ENCODE data around the gene USP47.

USP47 gene

DNA sequence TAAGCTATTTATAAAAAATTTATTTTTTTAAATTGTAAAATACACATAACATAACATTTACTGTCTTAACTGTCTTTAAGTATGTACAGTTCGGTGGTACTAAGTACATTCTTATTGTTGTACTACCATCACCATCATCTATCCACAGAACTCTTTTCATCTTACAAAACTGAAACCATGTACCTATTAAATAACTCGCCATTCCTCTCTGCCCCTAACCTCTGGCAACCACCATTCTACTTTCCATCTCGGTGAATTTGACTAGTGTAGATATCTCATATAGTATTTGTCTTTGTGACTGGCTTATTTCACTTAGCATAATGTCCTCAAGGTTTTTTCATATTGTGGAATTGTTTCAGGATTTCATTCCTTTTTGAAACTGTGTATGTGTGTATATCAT lies 22.6 kb downstream of the USP47 start:
- DNase-seq = no peak

- no peak for DNase-seq
Measured at GRCh38 chr11:11864803-11865202, 23.0 kb downstream of the USP47 start.

- DNase-seq = no peak
Measured at GRCh38 chr11:11865449-11865848, 23.7 kb downstream of the USP47 start.

GRCh38 chr11:11866203-11866602 lies 24.4 kb downstream of the USP47 start:
- DNase-seq = no peak

GRCh38 chr11:11867720-11868119 lies 25.9 kb downstream of the USP47 start:
- DNase-seq = no peak

DNA sequence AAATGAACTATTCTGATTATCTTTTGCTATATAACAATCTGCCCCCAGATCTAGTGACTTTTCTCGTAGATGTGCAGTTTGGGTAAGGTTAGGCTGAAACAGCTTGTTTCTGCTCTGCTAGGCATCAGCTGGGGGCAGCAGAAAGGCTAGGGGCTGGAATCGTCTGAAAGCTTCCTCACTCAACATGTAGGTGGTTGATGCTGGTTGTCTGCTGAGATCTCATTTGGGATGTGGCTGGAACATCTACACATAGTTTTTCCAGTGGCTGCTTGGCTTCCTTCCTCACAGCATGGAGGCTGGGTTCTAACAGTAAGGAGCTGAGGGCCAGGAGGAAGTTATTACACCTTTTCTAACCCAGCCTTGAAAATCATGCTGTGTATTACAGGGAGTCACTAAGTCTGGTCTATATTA lies 30.2 kb downstream of the USP47 start:
- no peak for DNase-seq

- no peak for DNase-seq
Measured at GRCh38 chr11:11876458-11876857, 34.7 kb downstream of the USP47 start.

GRCh38 chr11:11880179-11880578 lies 38.4 kb downstream of the USP47 start:
- no peak for DNase-seq

- DNase-seq = no peak
Measured at GRCh38 chr11:11882539-11882938, 40.8 kb downstream of the USP47 start.

GRCh38 chr11:11884351-11884750 lies 42.6 kb downstream of the USP47 start:
- DNase-seq = no peak

GRCh38 chr11:11884774-11885481 lies 43.2 kb downstream of the USP47 start:
- DNase-seq = no peak

DNA sequence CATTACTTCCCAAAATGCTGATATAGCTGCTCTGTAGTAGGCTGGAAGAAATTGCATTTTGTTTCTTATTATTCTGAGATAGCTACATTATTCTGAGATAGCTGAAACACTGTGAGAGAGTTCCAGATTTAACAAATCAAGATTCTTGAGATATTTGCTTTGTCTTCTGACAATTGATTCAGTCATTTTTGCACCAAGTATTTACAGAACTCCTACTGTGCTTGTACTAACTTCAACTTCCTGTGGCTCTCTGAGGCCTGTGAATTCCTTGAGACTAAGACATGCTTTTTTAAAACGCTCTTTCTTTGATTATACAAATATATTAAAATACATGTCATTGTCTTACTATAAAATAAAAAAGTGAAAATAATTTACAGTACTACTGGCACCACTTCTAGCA lies 52.7 kb downstream of the USP47 start:
- no peak for DNase-seq

DNA sequence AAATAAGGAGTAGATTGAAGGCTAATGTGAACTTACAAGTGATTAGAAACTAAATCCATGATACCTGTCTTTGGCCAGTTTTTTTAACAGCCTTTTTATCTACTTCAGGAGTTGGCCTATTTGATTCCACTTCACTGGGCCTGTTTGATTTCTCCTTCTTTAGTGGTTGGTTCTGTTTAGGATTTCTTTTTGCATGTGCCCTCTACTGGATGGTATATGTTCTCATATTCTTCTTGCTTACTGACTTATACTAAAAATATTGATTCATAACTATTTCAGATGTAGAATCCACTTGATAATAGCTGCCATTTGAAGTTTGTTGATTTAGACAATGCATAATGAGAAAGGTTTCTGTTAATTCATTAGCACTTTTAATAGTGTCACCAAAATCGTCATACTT lies 53.9 kb downstream of the USP47 start:
- no peak for DNase-seq

GRCh38 chr11:11898648-11899047 lies 56.9 kb downstream of the USP47 start:
- DNase-seq = no peak

- DNase-seq = no peak
Measured at GRCh38 chr11:11899401-11899800, 57.6 kb downstream of the USP47 start.

- DNase-seq = no peak
Measured at GRCh38 chr11:11901929-11902328, 60.2 kb downstream of the USP47 start.

DNA sequence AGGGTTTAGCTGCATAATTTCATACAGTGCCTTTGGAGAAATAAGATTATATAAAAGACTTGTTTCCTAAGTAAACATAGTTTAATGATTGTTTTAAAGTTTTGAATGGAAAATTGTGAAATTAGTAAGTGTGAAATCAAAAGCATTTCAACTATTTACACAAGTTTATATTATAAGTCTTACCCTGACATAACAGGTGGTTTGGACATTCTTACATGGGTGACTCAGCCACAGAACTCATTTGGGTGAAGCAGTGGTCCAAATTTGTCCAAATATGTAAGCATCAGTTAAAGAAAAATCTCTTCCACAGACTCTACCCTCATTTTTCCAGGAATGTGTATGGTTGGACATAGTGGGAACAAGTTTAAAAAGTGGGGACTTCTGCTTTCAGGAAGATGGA lies 68.0 kb downstream of the USP47 start:
- DNase-seq = no peak

- DNase-seq = no peak
Measured at GRCh38 chr11:11910541-11910940, 68.8 kb downstream of the USP47 start.

DNA sequence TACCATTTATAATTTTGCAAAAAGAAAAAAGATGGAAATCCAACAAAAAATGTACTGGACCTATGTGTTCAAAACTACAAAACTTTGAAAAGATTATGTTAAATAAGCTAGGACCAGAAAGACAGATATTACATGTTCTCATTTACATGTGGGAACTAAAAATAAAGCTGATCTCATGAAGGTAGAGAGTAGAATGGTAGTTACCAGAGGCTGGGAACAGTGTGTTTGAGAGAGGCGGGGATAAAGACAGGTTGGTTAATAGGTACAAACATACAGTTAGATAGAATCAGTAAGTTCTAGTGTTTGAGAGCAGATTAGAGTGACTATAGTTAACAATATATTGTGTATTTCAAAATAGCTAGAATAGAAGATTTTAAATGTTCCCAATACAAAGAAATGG lies 71.6 kb downstream of the USP47 start:
- no peak for DNase-seq

DNA sequence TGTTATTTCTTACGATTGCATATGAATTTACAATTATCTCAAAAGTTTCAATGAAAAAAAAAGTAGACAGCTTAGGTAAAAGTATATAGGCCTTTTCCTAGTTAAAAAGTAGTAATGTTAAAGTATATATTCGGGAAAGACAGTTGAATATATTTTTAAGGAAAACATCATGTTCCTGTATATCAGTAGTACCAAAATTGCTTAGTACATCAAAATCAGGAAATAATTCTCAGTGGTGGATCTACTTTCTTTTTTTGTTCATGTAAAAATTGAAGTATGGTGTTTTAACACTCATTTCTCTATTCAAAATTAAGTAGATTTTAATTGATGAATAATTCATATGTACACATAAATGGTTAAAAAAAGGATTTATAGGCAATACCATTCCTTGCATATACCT lies 73.9 kb downstream of the USP47 start:
- DNase-seq = no peak

DNA sequence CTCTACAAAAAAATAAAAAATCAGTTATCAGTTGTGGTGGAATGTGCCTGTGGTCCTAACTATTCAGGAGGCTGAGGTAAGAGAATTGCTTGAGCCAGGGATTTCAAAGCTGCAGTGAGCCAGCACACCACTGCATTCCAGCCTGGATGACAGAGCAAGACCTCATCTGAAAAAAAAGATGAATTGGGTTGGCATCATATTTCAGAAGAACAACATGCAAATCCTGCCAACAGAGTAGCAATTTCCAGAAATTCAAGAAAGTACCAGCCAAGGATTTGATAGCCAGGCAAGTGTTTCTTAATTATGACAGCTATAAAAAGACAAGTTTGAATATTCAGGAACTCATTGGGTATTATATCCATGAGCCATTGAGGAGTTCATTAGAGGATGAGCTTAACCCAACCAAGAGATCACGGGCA lies 75.2 kb downstream of the USP47 start:
- no peak for DNase-seq

DNA sequence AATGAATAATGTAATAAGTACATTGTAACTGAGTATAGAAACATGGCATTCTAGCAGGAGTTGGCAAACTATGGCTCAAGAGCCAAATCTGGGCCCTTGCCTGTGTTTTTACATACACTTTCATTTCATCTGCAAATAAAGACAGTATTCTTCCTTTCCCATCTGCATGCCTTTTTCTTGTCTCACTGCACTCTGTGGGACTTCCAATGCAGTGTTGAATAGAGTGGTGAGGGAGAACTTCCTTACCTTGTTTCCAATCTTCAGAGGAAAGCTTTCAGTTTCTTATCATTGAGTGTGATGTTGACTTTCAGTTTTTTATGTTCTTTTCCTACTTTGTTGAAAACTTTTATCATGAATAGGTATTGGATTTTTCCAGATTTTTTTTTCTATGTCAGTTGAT lies 82.1 kb downstream of the USP47 start:
- no peak for DNase-seq

GRCh38 chr11:11929920-11930319 lies 88.1 kb downstream of the USP47 start:
- no peak for DNase-seq

GRCh38 chr11:11931461-11932055 lies 89.8 kb downstream of the USP47 start:
- peak in 3 of 51 donors; percentile 11 to 38 (median 14) for DNase-seq

All from hypothalamus (tissue), 51 donors.